Measurements from ENCODE around the gene OSGIN1. TPM values are rescaled to one million over a fixed set of nuclear protein-coding genes. Genes with fewer than 3 reads are reported as not detected.

OSGIN1 gene
- 1 to 10 TPM in 2 of 4 donors, under 1 TPM in 1, not detected in 1; 0.77 to 5.4 (median 1.2) TPM for total RNA-seq

GRCh38 chr16:83952940-83953795 lies at the start of gene OSGIN1:
TSS of gene OSGIN1 (plus strand) at chr16:83953240. CDS start at chr16:83957672, 4,432 bp downstream.
- H3K27ac ChIP-seq = peak within 1 kb of the TSS; percentile 76 to 78
- H3K36me3 ChIP-seq = no peaks in the 10 kb centered on the region
- no peaks in the 10 kb centered on the region for H3K27me3 ChIP-seq
- peaks cover 0 to 18% of the 10 kb centered on the region in 2 donors for H3K4me1 ChIP-seq
- peak within 1 kb of the TSS; percentile 29 to 56 for H3K4me3 ChIP-seq
- TF ChIP-seq POLR2A (IDR thresholded peaks at IDR 0.05) (peak; percentile 59 to 68), CTCF (IDR thresholded peaks at IDR 0.05) (no peak)
- intact Hi-C loops (cut with DNase I; ENCODE audit: low total_unique reads) = no loop called here
- peak; percentile 91 to 94 for DNase-seq
- H3K9me3 ChIP-seq = no peaks in the 10 kb centered on the region

DNA sequence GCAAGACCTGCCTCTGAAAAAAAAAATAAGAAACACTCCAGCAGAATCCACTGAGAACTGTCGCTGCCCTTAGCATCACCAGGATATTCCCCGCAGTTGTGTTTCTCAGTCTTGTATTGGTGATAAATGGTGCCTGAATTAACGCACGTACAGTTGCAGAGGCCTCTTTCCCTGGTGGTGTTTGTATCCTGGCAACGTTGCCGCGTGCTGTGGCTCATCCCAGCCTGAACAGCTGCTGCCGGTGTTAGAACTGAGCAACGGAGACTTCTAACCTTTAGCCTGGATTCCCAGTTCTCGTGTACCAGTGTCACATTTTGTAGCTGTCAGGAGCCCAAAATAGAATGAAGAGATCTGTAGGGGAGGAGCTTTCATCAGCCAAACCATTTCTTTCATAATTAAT lies 49.3 kb upstream of the OSGIN1 start:
- H3K27me3 ChIP-seq = no peaks in the 10 kb centered on the region
- no peak overlapping the region for H3K27ac ChIP-seq
- H3K9me3 ChIP-seq = no peaks in the 10 kb centered on the region
- intact Hi-C loops (cut with DNase I; ENCODE audit: low total_unique reads) = no loop called here
- no peak overlapping the region for H3K4me3 ChIP-seq
- H3K4me1 ChIP-seq = peaks cover 0 to 3% of the 10 kb centered on the region in 2 donors
- no peak for DNase-seq
- H3K36me3 ChIP-seq = no peaks in the 10 kb centered on the region
- TF ChIP-seq CTCF (IDR thresholded peaks at IDR 0.05) (no peak), POLR2A (IDR thresholded peaks at IDR 0.05) (no peak)

DNA sequence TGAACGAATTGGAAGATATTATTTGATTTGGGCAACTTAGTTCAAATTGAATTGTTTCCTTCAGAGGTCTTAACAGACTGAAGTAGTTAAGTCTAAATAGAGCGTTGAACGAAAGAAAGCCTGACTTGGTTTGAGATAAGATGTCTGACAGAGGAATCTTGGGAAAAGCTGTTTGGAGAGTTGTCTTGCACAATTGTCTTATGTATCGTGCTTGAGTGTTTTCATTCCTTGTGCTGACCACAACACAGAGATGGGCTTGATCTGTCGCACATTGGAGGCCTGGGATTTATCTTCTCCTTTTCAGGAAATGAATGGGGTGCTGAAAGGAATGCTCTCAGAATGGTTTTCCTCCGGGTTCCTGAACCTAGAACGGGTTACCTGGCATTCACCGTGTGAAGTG lies 46.4 kb upstream of the OSGIN1 start:
- TF ChIP-seq CTCF (IDR thresholded peaks at IDR 0.05) (no peak), POLR2A (IDR thresholded peaks at IDR 0.05) (no peak)
- DNase-seq = no peak
- Histone ChIP-seq H3K27me3 (no peaks in the 10 kb centered on the region), H3K9me3 (no peaks in the 10 kb centered on the region), H3K4me1 (peaks cover 0 to 2% of the 10 kb centered on the region in 2 donors), H3K27ac (no peak overlapping the region), H3K36me3 (no peaks in the 10 kb centered on the region), H3K4me3 (no peak overlapping the region)
- intact Hi-C loops (cut with DNase I; ENCODE audit: low total_unique reads) = no loop called here

- intact Hi-C loops (cut with DNase I; ENCODE audit: low total_unique reads) = no loop called here
Observed at GRCh38 chr16:83907111-83907510, 45.9 kb upstream of the OSGIN1 start.

More at GRCh38 chr16:83907111-83907510, 45.9 kb upstream of the OSGIN1 start:
- H3K4me3 ChIP-seq = no peak overlapping the region
- H3K9me3 ChIP-seq = no peaks in the 10 kb centered on the region
- H3K27me3 ChIP-seq = no peaks in the 10 kb centered on the region
- H3K4me1 ChIP-seq = no peaks in the 10 kb centered on the region
- no peaks in the 10 kb centered on the region for H3K36me3 ChIP-seq
- H3K27ac ChIP-seq = no peak overlapping the region
- no peak for DNase-seq
- TF ChIP-seq POLR2A (IDR thresholded peaks at IDR 0.05) (no peak), CTCF (IDR thresholded peaks at IDR 0.05) (no peak)
